ENCODE results near the gene HPS5.

Gene HPS5

DNA sequence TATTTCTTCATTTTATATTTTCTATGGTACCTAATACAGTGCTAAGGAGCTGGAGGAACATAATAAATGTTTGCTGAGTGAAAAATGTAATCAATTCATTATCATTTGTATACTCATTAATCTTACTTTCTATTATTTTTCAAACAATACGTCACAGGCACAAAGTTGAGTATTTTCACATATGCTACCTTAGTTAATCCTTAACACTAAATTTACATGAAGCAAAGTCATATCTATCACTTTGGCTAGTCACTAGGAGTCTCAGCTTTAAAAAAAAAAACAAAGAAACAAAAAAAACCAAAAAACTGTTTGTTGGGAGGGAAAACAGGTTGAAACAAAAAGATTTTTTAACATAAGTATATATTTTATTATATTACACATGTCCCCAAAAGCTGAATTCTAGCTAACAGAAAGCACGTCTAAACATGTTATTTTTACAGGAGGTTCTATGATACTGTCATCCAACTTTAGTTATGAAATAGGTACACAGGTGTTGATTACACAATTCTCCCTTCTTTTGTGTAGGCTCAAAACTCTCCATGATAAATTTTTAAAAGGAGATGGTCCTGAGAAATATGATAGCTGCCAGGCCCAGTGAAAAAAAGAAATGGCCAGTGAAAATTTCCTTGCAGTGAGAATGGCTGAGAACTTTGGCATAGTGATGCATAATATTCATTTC lies 14.3 kb downstream of the HPS5 start:
- no peak for DNase-seq (ENCODE audit: low read depth)
- H3K27me3 ChIP-seq (replicated peaks; ENCODE audit: control insufficient read depth, insufficient read depth, low read length), result no peaks in the 10 kb centered on the region
- H3K4me3 ChIP-seq (ENCODE audit: low read length), result no peak overlapping the region
- H3K9ac ChIP-seq (ENCODE audit: low read length), result no peak overlapping the region
- no peaks in the 10 kb centered on the region for H3K9me3 ChIP-seq (ENCODE audit: control insufficient read depth, low read length)
- peaks cover 21% of the 10 kb centered on the region for H3K4me1 ChIP-seq (ENCODE audit: control insufficient read depth, insufficient read depth, low read length)
- peaks cover 83% of the 10 kb centered on the region for H3K36me3 ChIP-seq (ENCODE audit: control insufficient read depth, insufficient read depth, low read length, severe bottlenecking)

DNA sequence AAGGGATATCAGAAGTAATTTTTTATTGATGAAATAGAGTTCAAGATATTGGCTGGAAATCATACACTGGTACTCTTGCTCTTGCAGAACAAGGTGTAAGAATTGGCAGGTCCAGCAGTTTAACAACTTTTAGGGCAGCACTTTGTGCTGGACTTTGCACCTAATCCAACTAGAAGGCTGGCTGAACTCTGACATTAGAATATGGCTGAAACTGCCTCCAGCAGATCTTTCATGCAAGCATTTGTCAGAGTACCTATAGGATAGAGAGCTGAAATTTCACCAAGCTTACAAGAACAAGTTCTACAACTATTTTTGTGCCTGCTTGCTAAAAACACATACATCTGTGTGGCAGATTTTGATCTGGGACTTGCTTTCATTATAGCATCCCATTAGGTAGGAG lies 17.2 kb downstream of the HPS5 start:
- Histone ChIP-seq H3K36me3 (ENCODE audit: control insufficient read depth, insufficient read depth, low read length, severe bottlenecking) (peaks cover 93% of the 10 kb centered on the region), H3K27me3 (replicated peaks; ENCODE audit: control insufficient read depth, insufficient read depth, low read length) (no peaks in the 10 kb centered on the region), H3K9me3 (ENCODE audit: control insufficient read depth, low read length) (no peaks in the 10 kb centered on the region), H3K4me1 (ENCODE audit: control insufficient read depth, insufficient read depth, low read length) (peaks cover 4% of the 10 kb centered on the region), H3K9ac (ENCODE audit: low read length) (no peak overlapping the region), H3K4me3 (ENCODE audit: low read length) (no peak overlapping the region)
- DNase-seq (ENCODE audit: low read depth), result no peak

DNA sequence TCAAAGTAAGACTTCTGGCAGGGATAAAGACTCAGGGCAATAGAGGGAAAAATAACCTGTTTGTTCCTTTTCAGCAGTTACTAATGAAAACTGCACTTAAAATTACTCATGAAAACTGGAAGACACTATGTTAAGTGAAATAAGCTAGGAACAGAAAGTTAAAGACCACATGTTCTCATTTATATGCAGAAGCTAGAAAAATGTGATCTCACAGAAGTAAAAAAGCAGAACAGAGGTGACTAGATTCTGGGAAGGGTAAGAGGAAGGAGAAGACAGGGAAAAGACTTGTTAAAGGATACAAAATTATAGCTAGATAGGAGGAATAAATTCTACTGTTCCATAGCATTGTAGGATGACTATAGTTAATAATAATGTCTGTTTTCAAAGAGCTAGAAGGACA lies 22.2 kb downstream of the HPS5 start:
- Histone ChIP-seq H3K27me3 (replicated peaks; ENCODE audit: control insufficient read depth, insufficient read depth, low read length) (no peaks in the 10 kb centered on the region), H3K36me3 (ENCODE audit: control insufficient read depth, insufficient read depth, low read length, severe bottlenecking) (peaks cover 90% of the 10 kb centered on the region), H3K4me3 (ENCODE audit: low read length) (no peak overlapping the region), H3K9me3 (ENCODE audit: control insufficient read depth, low read length) (no peaks in the 10 kb centered on the region), H3K4me1 (ENCODE audit: control insufficient read depth, insufficient read depth, low read length) (peaks cover 4% of the 10 kb centered on the region), H3K9ac (ENCODE audit: low read length) (no peak overlapping the region)
- no peak for DNase-seq (ENCODE audit: low read depth)

DNA sequence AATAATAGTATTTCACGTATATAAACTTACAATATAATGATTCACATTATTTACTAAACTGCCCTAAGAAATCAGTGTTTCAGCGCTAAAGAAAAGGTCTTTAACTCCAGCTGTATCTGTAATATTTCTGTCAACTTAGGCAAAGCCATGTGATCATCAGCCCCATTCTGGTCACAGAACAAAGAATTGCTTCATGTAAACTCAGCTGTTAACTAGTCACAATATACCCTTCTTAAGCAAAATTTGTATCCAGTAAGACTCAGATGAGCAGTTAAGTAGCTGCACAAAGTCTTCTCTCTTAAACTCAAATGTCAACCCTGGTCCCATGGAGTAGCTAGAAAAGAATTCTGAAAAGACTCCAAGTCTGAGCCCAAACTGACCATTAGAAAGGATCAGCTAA lies 26.6 kb downstream of the HPS5 start:
- no peaks in the 10 kb centered on the region for H3K4me1 ChIP-seq (ENCODE audit: control insufficient read depth, insufficient read depth, low read length)
- no peaks in the 10 kb centered on the region for H3K9me3 ChIP-seq (ENCODE audit: control insufficient read depth, low read length)
- H3K27me3 ChIP-seq (replicated peaks; ENCODE audit: control insufficient read depth, insufficient read depth, low read length), result no peaks in the 10 kb centered on the region
- H3K9ac ChIP-seq (ENCODE audit: low read length), result no peak overlapping the region
- DNase-seq (ENCODE audit: low read depth), result no peak
- H3K36me3 ChIP-seq (ENCODE audit: control insufficient read depth, insufficient read depth, low read length, severe bottlenecking), result peaks cover 96% of the 10 kb centered on the region
- no peak overlapping the region for H3K4me3 ChIP-seq (ENCODE audit: low read length)

DNA sequence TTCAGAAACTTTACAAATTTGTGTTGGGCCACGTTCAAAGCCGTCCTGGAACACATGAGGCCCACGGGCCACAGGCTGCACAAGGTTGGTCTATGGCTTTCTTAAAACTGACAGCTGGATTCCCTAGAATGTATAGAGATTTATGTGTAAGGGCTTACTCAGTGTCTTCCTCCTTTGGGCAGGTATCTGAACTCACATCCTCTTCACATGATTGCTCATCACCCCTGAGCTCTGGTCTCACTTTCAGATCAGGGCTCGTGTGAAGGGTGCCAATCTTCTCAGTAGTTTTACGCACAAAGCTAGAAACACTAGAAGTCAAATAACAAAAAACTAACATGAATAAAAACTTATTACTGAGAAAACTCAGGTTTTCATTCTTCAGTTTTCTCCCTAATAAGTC lies 27.1 kb downstream of the HPS5 start:
- no peaks in the 10 kb centered on the region for H3K4me1 ChIP-seq (ENCODE audit: control insufficient read depth, insufficient read depth, low read length)
- H3K36me3 ChIP-seq (ENCODE audit: control insufficient read depth, insufficient read depth, low read length, severe bottlenecking), result peaks cover 96% of the 10 kb centered on the region
- DNase-seq (ENCODE audit: low read depth), result no peak
- no peaks in the 10 kb centered on the region for H3K27me3 ChIP-seq (replicated peaks; ENCODE audit: control insufficient read depth, insufficient read depth, low read length)
- H3K4me3 ChIP-seq (ENCODE audit: low read length), result no peak overlapping the region
- H3K9ac ChIP-seq (ENCODE audit: low read length), result no peak overlapping the region
- H3K9me3 ChIP-seq (ENCODE audit: control insufficient read depth, low read length), result no peaks in the 10 kb centered on the region

DNA sequence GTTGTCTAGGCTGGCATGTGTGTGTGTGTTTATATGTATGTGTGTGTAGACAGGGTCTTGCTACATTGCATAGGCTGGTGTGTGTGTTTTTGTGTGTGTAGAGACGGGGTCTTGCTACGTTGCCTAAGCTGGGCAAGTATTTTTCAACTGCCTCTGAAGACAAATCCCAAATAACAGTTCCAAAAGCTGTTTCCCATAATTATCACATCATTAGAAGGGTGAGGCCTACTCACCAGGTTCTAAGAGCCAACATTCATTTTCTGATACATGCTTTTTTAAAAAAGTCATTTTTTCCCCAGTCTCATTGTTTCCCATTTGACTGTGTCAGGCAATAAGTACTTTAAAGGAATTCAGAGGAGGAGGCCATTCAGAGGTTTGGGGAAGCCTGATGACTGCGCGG lies 33.0 kb downstream of the HPS5 start:
- Histone ChIP-seq H3K27me3 (replicated peaks; ENCODE audit: control insufficient read depth, insufficient read depth, low read length) (no peaks in the 10 kb centered on the region), H3K4me1 (ENCODE audit: control insufficient read depth, insufficient read depth, low read length) (no peaks in the 10 kb centered on the region), H3K9me3 (ENCODE audit: control insufficient read depth, low read length) (no peaks in the 10 kb centered on the region), H3K4me3 (ENCODE audit: low read length) (no peak overlapping the region), H3K36me3 (ENCODE audit: control insufficient read depth, insufficient read depth, low read length, severe bottlenecking) (peaks cover 98% of the 10 kb centered on the region), H3K9ac (ENCODE audit: low read length) (no peak overlapping the region)
- no peak for DNase-seq (ENCODE audit: low read depth)

DNA sequence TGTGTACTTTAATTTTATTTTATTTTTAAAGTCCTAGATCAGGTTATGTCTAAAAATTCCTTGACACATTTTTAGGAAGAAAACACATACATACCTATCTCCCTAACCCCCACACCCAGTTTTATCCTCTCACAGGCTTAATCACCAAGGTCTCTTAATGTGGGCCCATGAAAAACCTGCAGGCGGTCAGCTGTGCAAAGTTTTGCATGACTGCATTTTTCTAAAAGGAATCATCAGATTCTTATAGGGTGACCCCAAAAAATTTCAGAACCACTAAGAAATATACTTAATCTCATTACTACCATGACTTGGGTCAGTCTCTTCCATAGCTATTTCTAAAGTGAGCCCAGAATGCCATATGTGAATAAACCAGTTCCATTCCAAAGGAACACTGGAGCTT lies 36.1 kb downstream of the HPS5 start:
- H3K27me3 ChIP-seq (replicated peaks; ENCODE audit: control insufficient read depth, insufficient read depth, low read length), result no peaks in the 10 kb centered on the region
- DNase-seq (ENCODE audit: low read depth), result no peak
- H3K36me3 ChIP-seq (ENCODE audit: control insufficient read depth, insufficient read depth, low read length, severe bottlenecking), result peaks cover 94% of the 10 kb centered on the region
- H3K9me3 ChIP-seq (ENCODE audit: control insufficient read depth, low read length), result no peaks in the 10 kb centered on the region
- H3K4me3 ChIP-seq (ENCODE audit: low read length), result no peak overlapping the region
- H3K9ac ChIP-seq (ENCODE audit: low read length), result no peak overlapping the region
- H3K4me1 ChIP-seq (ENCODE audit: control insufficient read depth, insufficient read depth, low read length), result no peaks in the 10 kb centered on the region

DNA sequence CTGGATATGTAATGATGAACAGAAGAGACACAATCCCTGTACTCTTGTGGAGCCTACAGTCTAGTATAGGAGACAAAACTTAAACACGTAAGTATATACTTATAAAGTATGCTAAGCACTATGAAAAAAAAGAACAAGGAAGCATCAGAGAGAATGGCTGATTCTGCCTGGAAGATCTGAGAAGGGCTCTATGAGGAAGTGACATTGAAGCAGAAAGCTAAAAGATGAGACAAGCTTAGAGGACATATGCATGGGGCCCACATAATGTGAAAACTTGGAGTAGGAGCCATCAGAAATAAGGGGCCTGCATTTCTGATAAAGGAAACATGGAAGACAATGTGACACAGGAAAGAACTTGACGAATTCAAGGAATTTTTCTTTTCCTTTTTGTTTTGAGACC lies 39.3 kb downstream of the HPS5 start:
- DNase-seq (ENCODE audit: low read depth), result no peak
- Histone ChIP-seq H3K36me3 (ENCODE audit: control insufficient read depth, insufficient read depth, low read length, severe bottlenecking) (peaks cover 89% of the 10 kb centered on the region), H3K4me3 (ENCODE audit: low read length) (no peak overlapping the region), H3K27me3 (replicated peaks; ENCODE audit: control insufficient read depth, insufficient read depth, low read length) (no peaks in the 10 kb centered on the region), H3K9ac (ENCODE audit: low read length) (no peak overlapping the region), H3K4me1 (ENCODE audit: control insufficient read depth, insufficient read depth, low read length) (peaks cover 10% of the 10 kb centered on the region), H3K9me3 (ENCODE audit: control insufficient read depth, low read length) (no peaks in the 10 kb centered on the region)

DNA sequence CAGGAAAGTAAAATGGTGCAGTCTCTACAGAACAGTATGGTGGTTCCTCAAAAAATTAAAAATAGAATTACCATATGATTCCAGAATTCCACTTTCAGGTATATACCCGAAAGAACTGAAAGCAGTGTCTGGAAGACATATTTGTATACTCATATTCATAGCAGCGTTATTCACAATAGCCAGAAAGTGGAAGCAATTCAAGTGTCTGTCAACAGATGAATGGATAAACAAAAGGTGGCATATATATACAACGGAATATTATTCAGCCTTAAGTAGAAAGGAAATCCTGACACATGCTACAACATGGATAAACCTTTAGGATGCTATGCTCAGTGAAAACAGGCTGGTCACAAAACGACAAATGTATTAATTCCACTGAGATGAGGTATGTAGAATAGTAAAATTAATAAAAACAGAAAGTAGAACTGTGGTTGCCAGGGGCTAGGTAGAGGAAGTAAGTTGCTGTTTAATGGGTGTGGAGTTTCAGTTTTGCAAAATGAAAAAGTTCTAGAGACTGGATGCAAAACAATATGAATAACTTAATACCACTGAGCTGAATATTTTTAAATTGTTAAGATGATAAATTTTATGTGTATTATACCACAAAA lies 41.4 kb downstream of the HPS5 start:
- no peaks in the 10 kb centered on the region for H3K9me3 ChIP-seq (ENCODE audit: control insufficient read depth, low read length)
- H3K4me1 ChIP-seq (ENCODE audit: control insufficient read depth, insufficient read depth, low read length), result peaks cover 14% of the 10 kb centered on the region
- H3K27me3 ChIP-seq (replicated peaks; ENCODE audit: control insufficient read depth, insufficient read depth, low read length), result no peaks in the 10 kb centered on the region
- H3K4me3 ChIP-seq (ENCODE audit: low read length), result no peak overlapping the region
- DNase-seq (ENCODE audit: low read depth), result no peak
- no peak overlapping the region for H3K9ac ChIP-seq (ENCODE audit: low read length)
- H3K36me3 ChIP-seq (ENCODE audit: control insufficient read depth, insufficient read depth, low read length, severe bottlenecking), result peaks cover 68% of the 10 kb centered on the region

DNA sequence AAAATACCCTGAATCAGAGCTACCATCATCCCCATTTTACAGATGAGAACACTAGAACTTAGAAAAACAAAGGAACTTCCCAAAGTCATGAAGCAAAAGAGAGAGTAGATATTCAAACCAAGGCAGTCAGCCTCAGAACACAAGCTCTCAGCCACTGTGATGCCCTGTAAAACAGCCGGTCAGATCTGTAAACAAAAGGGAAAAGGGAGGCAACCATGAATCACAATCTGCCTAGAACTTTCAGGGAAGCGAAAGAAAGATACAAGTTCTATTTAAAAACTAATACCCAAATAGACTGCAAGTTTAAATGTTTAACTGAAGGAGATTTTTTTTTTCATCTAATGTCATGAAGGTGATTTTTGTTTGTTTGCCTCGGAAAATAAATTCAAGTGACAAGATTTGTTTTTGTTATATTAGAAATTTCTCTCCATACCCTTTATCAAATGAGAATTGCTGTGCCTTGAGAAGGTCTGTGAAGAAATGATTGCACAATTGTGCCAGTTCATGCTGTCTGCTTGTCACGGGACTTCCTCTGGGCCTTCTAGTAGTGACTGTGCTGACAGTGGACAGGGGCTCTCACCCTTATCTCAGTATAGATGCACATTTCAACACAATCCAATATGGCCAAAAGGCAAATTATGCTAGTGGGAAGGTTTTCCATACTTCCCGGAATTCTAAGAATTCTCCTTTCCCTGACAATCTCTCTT lies 44.2 kb downstream of the HPS5 start:
- no peaks in the 10 kb centered on the region for H3K9me3 ChIP-seq (ENCODE audit: control insufficient read depth, low read length)
- no peaks in the 10 kb centered on the region for H3K27me3 ChIP-seq (replicated peaks; ENCODE audit: control insufficient read depth, insufficient read depth, low read length)
- H3K9ac ChIP-seq (ENCODE audit: low read length), result peak overlapping the region; percentile 20
- H3K4me1 ChIP-seq (ENCODE audit: control insufficient read depth, insufficient read depth, low read length), result peaks cover 14% of the 10 kb centered on the region
- peaks cover 40% of the 10 kb centered on the region for H3K36me3 ChIP-seq (ENCODE audit: control insufficient read depth, insufficient read depth, low read length, severe bottlenecking)
- DNase-seq (ENCODE audit: low read depth), result no peak
- no peak overlapping the region for H3K4me3 ChIP-seq (ENCODE audit: low read length)

DNA sequence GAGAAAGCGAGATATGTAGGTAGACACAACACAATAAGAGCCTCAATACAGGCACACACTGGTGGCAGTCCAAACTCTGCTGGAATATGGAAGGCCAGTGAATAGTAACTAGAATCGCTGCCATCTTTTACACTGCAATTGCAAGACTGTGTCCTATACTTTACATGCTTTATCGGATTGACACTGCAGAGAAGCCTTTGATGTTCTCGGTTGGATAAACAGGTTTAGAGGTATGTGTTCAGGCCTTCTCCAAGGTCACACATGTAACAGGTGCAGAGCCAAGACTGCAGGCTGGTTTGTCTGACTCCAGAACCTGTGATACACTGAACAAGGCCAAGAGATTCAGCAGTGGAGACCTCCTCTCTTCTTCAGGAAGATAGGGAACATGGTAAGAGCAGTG lies 50.7 kb downstream of the HPS5 start:
- Histone ChIP-seq H3K9ac (ENCODE audit: low read length) (no peak overlapping the region), H3K9me3 (ENCODE audit: control insufficient read depth, low read length) (no peaks in the 10 kb centered on the region)

More for the DNA sequence above, 50.7 kb downstream of the HPS5 start:
- H3K4me1 ChIP-seq (ENCODE audit: control insufficient read depth, insufficient read depth, low read length), result peaks cover 6% of the 10 kb centered on the region
- no peaks in the 10 kb centered on the region for H3K27me3 ChIP-seq (replicated peaks; ENCODE audit: control insufficient read depth, insufficient read depth, low read length)
- DNase-seq (ENCODE audit: low read depth), result no peak
- H3K36me3 ChIP-seq (ENCODE audit: control insufficient read depth, insufficient read depth, low read length, severe bottlenecking), result no peaks in the 10 kb centered on the region
- no peak overlapping the region for H3K4me3 ChIP-seq (ENCODE audit: low read length)
